Hematopoietic multipotent progenitor cell treated with erythropoietin and hydrocortisone succinate and interleukin-3 and kit ligand, for 6 days (in vitro differentiated cells): ENCODE measurements around the gene ATL1.
A peak's percentile ranks its signal among the peaks of the same experiment; 100 is the strongest.

Experiments
- DNase-seq: peaks from one replicate; pipeline ENCODE4 v3.0.0-alpha.2; 2015

ATL1 gene

GRCh38 chr14:50559990-50560930 is at the start of gene ATL1:
Gene ATL1 (plus strand): TSS chr14:50560145. CDS start chr14:50560266, 121 bp downstream.
- peak; percentile 79 for DNase-seq

DNA sequence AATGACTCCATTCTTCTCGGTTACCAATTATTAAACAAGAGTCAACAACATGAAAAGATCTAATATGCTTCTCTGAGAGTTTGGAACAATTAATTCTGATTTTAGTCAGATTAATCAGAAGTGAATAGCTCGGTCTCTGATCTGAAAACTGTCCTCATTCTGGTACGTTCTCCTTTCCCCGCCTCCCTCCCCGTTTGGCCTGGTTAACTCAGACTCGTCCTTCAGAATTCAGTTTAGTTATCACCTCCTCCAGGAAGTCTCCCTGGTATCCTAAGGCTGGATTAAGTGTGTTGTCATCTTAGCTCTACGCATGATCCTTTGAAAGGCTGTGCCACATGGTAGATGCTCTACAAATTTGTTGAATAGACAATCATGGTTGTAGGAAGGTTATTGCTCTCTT is 49.8 kb upstream of the ATL1 start:
- DNase-seq, result no peak

- no peak for DNase-seq
Measured at GRCh38 chr14:50512463-50512862, 47.5 kb upstream of the ATL1 start.

GRCh38 chr14:50516091-50516490 is 43.9 kb upstream of the ATL1 start:
- DNase-seq, result no peak

GRCh38 chr14:50520947-50521815 is 38.8 kb upstream of the ATL1 start:
- peak; percentile 17 for DNase-seq

GRCh38 chr14:50521912-50522341 is 38.0 kb upstream of the ATL1 start:
- no peak for DNase-seq

- no peak for DNase-seq
Measured at GRCh38 chr14:50523271-50524041, 36.5 kb upstream of the ATL1 start.

DNA sequence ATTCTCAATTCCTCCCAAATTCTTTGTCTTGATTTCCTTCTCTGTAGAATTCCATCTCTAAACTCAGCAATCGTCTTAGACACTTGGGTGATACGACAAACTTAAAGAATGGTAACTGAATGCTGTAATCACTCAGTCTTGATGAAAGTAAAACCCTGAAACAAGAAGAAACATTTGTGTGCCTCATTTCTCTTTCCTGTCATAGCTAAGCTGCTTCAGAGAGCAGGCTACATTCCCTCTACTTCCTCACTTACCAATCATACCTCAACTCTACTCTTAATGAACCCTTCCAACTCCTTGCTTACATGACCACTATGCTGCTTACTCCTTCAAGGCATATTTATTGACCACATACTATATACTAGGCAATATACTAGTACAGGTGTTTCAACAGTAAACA is 35.9 kb upstream of the ATL1 start:
- no peak for DNase-seq

GRCh38 chr14:50524731-50525515 is 35.0 kb upstream of the ATL1 start:
- peak; percentile 51 for DNase-seq

- no peak for DNase-seq
Measured at GRCh38 chr14:50528000-50528399, 31.9 kb upstream of the ATL1 start.

- DNase-seq, result peak; percentile 55
Measured at GRCh38 chr14:50529288-50530179, 30.4 kb upstream of the ATL1 start.

- DNase-seq, result no peak
Measured at GRCh38 chr14:50530358-50530757, 29.6 kb upstream of the ATL1 start.

DNA sequence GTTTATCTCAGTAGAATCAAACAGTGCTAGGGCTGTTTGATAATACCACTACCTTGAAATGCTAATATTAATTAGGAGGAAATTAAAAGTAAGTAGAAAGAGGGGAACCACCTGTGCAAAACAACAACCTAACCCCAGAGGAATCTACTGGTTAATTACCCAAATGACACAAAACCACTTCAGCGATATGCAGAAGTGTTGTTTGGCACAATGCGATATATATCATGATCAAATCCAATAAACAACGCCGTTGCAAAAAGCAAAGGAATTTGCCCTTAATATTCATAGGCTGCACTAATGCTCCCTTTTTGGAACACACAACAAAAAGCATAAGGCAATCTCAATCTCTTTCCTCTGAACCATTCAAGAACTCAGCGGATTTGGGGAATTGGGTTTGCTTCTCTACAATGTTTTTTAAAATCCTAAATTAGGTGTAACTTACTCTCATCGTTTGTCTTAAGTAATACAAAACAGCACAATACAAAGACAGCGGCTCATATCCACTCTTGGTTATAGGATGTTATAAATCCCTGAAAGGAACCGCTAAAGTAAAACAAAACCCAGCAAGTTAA is 29.1 kb upstream of the ATL1 start:
- no peak for DNase-seq

GRCh38 chr14:50531595-50532501 is 28.1 kb upstream of the ATL1 start:
- DNase-seq, result peak; percentile 77

- DNase-seq, result peak; percentile 94
Measured at GRCh38 chr14:50532502-50533240, 27.3 kb upstream of the ATL1 start, which contains the start of gene MAP4K5. Gene MAP4K5 (minus strand): TSS chr14:50532569. CDS start chr14:50532049, 520 bp downstream.

DNA sequence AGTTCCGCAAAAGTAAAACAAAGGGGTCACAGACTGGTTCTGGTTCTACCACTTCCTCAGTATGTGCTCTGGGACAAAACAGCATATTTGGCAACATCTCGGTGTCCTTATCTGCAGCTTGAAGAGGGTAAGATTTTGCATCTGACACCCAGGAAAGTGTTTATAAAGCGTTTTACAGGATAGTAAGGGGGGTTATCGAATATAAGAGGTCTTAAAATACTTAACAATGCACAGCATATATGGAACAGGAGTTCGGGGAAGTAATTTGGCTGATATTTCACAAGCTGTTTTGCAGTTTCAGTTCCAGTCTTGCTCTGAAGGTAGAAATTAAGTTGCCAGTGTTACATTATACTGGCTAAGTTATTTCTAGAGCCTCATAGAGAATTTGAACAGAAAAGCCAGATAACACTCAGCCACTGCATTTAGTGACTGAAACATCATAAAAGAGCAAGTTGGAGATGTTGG is 26.7 kb upstream of the ATL1 start:
- peak; percentile 75 for DNase-seq

- no peak for DNase-seq
Measured at GRCh38 chr14:50533806-50534205, 26.1 kb upstream of the ATL1 start.

DNA sequence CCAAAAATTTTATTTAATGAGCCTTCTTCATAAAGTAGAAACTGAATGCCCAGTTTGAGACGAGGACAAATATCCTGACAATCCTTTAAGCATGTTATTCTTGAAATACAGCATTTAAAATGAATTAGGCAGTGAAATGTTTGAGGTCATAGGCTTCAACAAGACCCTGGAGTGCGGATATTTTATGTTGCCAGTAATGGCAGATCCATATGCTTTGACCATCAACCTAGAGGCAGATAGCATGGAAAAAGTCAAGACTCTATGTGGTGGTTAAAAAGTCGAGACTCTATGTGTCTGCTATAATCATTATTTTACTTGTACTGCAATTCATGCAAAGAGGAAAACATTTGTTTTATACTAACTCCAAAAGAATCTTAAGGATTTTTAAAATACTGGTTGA is 25.5 kb upstream of the ATL1 start:
- no peak for DNase-seq
